VCaP (cell line): Measurements from ENCODE around the gene SLC18A2.

Source experiments
- H3K27ac ChIP-seq: fragments of 450-650 bp; 2 replicates; pipeline ENCODE4 v1.5.1; 2017
- TF ChIP-seq, protein P1 (sequence below): fragments of 450-650 bp; conservative IDR thresholded peaks from 2 replicates; pipeline ENCODE4 v1.5.1; 2017; ENCODE audit warnings: mild to moderate bottlenecking, moderate library complexity

SLC18A2 gene

DNA sequence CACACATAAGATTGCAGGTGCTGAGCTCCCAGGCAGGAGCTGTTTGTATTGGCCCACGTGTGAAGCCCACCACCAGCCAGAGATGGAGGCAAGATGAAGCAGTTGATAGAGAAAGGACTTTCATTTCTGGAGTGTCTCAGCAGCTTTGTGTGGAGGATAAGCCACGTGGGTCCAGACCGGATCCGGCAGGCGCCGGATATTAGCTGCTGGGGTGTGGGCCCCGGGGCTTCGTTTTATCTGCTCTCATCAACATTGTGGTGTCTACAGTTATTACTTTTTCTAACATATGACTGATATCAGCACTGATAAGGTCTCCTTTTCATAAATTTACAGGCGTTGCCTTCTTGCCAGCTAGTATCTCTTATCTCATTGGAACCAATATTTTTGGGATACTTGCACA is 25.5 kb downstream of the SLC18A2 start:
- TF ChIP-seq, protein P1, sequence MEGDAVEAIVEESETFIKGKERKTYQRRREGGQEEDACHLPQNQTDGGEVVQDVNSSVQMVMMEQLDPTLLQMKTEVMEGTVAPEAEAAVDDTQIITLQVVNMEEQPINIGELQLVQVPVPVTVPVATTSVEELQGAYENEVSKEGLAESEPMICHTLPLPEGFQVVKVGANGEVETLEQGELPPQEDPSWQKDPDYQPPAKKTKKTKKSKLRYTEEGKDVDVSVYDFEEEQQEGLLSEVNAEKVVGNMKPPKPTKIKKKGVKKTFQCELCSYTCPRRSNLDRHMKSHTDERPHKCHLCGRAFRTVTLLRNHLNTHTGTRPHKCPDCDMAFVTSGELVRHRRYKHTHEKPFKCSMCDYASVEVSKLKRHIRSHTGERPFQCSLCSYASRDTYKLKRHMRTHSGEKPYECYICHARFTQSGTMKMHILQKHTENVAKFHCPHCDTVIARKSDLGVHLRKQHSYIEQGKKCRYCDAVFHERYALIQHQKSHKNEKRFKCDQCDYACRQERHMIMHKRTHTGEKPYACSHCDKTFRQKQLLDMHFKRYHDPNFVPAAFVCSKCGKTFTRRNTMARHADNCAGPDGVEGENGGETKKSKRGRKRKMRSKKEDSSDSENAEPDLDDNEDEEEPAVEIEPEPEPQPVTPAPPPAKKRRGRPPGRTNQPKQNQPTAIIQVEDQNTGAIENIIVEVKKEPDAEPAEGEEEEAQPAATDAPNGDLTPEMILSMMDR, result no peak
- H3K27ac ChIP-seq, result no peak overlapping the region

DNA sequence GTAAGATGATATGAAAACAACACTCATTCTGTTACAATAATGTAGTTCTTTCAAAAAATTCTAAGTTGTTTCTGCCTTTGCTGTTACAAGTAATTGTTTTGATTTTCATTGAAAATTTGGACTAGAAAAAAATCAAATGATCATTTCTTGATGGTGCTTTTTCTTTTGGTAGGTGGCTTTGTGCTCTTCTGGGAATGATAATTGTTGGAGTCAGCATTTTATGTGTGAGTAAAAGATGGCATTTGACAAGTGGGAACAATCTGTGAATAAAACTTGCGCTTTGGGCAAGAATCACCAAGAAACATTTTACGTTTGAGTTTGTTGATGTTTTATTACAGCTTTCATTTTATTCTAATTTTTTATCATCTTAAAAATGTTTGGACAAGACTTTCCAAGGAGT is 25.9 kb downstream of the SLC18A2 start:
- H3K27ac ChIP-seq, result no peak overlapping the region
- TF ChIP-seq, protein P1, result no peak

DNA sequence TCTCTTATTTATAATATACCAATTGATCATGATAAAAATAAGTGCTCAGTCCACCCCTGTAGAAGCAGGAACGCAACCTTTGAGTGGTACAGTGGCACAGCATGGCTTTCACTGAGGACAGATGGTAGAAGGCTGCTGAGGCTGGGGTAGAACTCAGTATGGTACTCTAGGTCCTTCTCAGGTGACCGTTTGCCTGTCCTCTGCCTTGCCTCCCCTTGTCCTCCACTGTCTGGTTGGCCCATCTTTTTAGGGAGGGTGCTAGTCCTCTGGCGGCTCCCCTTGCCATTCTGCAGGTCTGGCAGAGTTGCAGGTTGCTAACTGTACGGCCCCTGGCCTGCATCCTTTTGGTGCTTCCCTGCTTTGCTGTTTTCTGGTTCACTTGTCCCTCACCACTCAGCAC is 27.3 kb downstream of the SLC18A2 start:
- TF ChIP-seq, protein P1, result no peak
- H3K27ac ChIP-seq, result no peak overlapping the region

DNA sequence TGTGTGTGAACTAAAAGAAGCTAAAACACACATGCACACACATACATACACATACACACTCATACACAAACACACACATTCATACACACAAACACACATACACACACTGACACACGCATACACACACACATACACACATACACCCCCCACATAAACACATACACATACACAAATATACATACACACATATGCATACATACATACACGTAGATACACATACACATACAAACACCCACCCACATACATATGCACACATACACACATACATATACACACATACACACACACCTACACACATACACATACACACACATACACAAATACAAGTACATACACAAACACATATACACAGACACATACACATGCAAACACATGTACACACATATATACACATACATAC is 28.0 kb downstream of the SLC18A2 start:
- TF ChIP-seq, protein P1, result no peak
- H3K27ac ChIP-seq, result no peak overlapping the region

DNA sequence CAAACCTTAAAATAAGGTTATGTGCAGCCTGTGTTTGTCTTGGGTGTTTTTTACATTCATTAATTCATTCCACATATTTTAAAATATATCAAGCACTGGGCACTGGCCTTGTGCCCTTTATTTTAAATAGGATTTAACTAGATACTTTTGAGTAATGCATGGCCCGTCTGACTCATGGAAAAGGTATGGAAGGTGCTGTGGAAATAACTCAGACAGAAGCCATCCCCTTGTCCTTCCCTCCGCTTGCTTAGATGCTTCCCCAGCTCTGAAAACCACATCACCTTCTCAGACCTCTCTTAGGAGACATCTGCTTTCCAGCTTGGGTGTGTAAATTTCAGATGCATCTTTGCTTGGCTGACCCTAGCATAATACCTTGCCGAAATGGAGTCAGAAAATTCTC is 30.5 kb downstream of the SLC18A2 start:
- H3K27ac ChIP-seq, result no peak overlapping the region
- TF ChIP-seq, protein P1, result no peak

DNA sequence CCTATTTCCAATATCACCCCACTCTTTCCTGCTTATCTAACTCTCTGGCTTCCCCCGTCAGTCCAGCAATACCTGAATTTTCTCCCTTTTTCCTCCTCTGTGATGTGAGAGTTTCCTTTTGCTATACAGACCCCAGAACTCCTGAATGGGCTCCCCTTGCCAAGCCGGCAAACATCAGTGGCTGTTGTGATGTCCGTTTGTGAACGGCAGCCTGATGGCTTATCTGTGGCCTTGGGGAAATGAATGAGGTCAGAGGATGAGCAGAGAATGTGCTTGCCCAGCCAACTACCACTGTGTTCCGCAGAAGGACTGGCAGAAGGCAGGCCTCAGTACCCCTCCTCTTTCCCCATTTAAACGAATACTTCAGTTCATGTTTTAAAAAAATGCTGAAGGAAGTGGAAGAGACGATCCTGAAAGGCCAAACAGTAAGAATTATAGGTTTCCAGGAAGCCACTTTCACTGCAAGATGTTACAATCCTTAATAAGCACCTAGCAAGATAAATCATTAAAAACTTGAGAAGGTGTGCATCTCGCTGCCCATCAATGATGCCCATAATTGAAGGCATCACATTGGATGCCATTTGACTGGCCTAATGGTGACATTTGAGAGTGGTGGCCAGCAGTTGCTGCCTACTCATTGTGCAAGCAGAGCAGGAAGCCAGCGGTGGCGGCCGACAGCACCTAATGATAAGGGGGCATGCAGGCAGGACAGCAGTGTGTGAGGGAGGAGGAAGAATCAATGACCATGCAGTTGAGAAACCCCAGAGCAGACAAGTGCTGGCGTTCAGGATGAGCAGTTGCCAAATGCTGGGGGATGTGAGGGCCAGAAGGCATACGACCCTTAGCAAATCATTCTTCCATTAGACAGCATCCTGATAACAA is 31.5 kb downstream of the SLC18A2 start:
- no peak overlapping the region for H3K27ac ChIP-seq
- TF ChIP-seq, protein P1, result no peak

DNA sequence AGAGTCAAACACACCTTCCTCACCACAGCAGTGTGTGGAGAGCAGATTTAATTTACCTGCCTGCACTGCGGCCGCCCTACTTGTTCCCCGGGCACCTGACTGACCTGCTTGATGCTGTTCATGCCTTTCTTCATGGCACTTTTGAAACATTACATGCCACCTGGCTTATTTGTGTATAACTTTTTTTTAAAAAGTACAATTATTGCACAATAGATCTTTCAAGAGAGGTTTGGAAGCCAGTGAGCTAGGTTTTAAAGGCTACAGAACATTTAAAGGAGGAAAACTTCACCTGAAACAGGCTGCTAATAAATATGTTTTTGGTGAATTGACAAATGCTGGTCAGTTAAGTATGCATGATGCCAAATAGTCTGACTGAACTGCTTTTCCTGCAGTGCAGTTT is 33.1 kb downstream of the SLC18A2 start:
- TF ChIP-seq, protein P1, result no peak
- no peak overlapping the region for H3K27ac ChIP-seq
